Activated CD4-positive, alpha-beta T cell treated with anti-CD3 and anti-CD28 coated beads, Interleukin-2, amount 10 ng/mL, durations not matched to agents 7 days and 5 days (primary cell): ENCODE measurements around the gene SDF2L1. TPM values are rescaled to one million over a fixed set of nuclear protein-coding genes. Genes with fewer than 3 reads are reported as not detected.
A peak's percentile ranks its signal among the peaks of the same experiment; 100 is the strongest.

Experiments used
- CTCF ChIA-PET: fragments of 350-600 bp; sonication (Branson Sonifier 250); formaldehyde crosslinking; loops from one replicate; lab custom pipeline; 2021; ENCODE audit warnings: antibody characterized with exemption; lab: Charles Lee
- POLR2A ChIA-PET: fragments of 350-600 bp; sonication (Branson Sonifier 250); formaldehyde crosslinking; loops from one replicate; lab custom pipeline; 2021; ENCODE audit warnings: antibody characterized with exemption; lab: Charles Lee
- DNase-seq: peaks from one replicate; pipeline ENCODE4 v3.0.0-alpha.2; 2020
- H3K27ac Mint-ChIP-seq: one replicate; pipeline ENCODE4 v1.8.0; 2021; ENCODE audit warnings: mild to moderate bottlenecking, moderate library complexity, mixed read lengths
- H3K27me3 Mint-ChIP-seq: one replicate; pipeline ENCODE4 v1.8.0; 2021; ENCODE audit warnings: mixed read lengths
- H3K36me3 Mint-ChIP-seq: one replicate; pipeline ENCODE4 v1.8.0; 2021; ENCODE audit warnings: low read depth, mixed read lengths
- H3K4me1 Mint-ChIP-seq: one replicate; pipeline ENCODE4 v1.8.0; 2021; ENCODE audit warnings: mixed read lengths
- H3K4me3 Mint-ChIP-seq: one replicate; pipeline ENCODE4 v1.8.0; 2021; ENCODE audit warnings: mild to moderate bottlenecking, moderate library complexity, mixed read lengths
- H3K9me3 Mint-ChIP-seq: one replicate; pipeline ENCODE4 v1.8.0; 2021; ENCODE audit warnings: mixed read lengths
- total RNA-seq, 2 experiments: library from RNA; stranded (reverse); gene quantifications; one replicate each; pipeline ENCODE4 v1.2.3, GENCODE V29; 2021

SDF2L1 gene
- total RNA-seq, 2 experiments from 2014 or later = 39.7 to 59.4 TPM

DNA sequence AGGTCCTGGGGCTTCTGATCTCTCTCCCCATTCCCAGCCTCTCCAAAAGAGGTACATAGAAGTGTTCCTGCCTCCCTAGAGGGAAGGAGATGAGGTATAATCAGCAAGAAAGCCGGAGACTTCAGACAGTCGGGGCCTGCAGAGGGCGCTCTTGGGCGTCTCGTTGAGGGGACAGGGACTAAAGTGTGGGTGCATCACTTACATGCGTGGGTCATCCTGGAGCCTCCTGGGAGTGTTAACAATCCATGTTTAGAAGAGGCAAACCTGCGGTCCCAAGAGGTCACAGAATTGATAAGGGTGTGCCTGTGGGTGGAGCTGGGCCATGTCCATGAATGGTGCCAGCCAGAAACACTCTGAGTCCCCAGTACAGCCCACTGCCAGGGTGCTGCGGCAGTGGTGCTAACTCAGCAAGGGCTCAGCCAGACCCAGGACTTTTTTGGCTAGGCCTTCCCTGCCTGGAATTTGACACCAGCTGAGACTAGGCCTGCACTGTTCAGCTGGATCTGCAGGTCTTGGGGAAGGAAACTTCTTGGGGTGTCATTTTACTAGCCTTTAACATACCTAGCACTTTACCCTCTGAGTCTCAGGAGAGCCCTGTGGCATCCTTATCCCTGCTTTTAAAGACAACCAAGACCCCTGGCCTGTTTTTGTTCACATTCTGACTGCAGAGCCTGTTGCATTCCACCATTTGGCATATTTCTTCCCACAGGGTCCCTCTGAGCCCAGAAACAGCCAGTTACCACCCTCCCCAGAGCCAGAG, 17.8 kb upstream of the SDF2L1 start:
- Mint-ChIP-seq H3K27me3 (no peaks in the 10 kb centered on the region), H3K9me3 (no peaks in the 10 kb centered on the region), H3K27ac (peak overlapping the region; percentile 21), H3K4me1 (peaks cover 24% of the 10 kb centered on the region), H3K36me3 (peaks cover 34% of the 10 kb centered on the region), H3K4me3 (no peak overlapping the region)
- DNase-seq = peak; percentile 31
- POLR2A ChIA-PET = no interaction called here
- CTCF ChIA-PET = interaction anchor here (1.3 to 14.3 kb wide), 2 partner anchors 11 to 23 kb away, joined by 4 to 213 read pairs; partner anchors contain the start of gene SDF2L1

DNA sequence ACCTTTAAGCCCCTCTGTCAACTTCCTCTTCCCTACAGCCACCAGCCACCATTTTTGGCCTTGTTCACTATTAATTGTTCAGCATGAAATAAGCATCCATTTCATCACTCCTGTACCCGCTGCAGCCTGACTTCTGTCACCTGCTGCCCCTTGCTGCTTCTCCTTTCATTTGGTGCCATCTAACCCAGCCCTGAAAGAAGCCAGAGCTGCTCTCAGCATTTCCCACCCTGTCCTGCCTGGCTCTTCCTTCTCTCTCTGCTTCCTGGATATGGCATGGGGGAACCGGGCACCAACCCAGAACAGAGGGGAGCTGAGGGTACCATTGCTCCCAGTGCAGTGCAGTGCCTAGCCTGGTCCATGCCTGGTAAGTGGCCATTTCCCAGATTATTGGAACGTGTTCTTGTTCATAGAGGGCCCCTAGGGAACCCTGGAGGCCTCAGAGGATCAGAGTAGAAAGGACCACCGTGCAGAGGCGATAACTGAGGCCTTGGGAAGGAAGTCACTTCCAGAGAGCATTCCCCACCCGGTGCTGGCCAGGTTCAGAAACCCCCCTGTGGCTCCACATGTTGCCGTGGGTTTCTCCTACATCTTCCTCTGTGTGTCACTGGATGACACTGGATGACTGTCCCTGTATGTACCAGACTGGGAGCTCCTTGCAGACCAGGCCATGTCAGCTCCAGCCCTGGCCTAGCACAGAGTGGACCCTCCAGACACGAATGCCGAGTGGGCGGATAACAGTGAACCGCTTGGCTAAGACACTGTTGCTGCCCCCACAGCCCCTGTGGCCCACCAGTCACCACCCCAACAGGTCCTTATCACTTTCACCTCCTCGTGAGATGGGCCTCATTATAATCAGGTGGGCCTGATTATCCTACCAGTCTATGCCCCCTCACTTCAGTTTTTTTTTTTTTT, 17.0 kb upstream of the SDF2L1 start:
- no peak for DNase-seq
- Mint-ChIP-seq H3K4me1 (peaks cover 24% of the 10 kb centered on the region), H3K27ac (peak overlapping the region; percentile 21), H3K4me3 (no peak overlapping the region), H3K27me3 (no peaks in the 10 kb centered on the region), H3K9me3 (no peaks in the 10 kb centered on the region), H3K36me3 (peaks cover 35% of the 10 kb centered on the region)
- ChIA-PET POLR2A (no interaction called here), CTCF (interaction anchor here (0.9 to 14.3 kb wide), 2 partner anchors 11 to 22 kb away, joined by 4 to 213 read pairs; partner anchors contain the start of gene SDF2L1)

DNA sequence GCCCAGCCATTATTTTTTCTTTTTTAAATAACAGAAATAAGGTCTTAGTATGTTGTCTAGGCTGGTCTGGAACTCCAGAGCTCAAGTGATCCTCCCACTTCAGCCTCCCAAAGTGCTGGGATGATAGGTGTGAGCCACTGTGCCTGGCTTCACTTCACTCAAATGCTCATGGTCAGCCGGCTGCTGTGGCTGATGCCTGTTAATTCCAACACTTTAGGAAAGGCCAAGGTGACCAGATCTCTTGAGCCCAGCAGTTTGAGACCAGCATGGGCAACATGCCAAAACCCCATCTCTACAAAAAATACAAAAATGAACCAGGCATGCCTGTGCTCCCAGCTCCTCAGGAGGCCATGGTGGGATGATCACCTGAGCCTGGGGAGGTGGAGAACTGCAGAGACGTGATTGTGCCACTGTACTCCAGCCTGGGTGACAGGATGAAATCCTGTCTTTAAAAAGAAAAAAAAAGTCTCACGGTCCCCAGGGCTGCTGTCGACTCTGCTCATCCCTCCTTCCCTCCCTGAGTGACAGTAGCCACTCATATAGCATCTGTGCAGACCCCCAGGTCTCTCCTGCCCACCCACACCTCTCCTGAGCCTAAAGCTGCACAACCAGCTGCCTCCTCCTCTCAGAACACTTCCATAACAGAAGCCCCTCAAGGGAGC, 15.9 kb upstream of the SDF2L1 start:
- POLR2A ChIA-PET = interaction anchor here (0.5 kb wide), 1 partner anchor 26 kb away, joined by 3 read pairs; no protein-coding TSS in a partner anchor
- H3K4me1 Mint-ChIP-seq = peaks cover 32% of the 10 kb centered on the region
- H3K27ac Mint-ChIP-seq = no peak overlapping the region

DNA sequence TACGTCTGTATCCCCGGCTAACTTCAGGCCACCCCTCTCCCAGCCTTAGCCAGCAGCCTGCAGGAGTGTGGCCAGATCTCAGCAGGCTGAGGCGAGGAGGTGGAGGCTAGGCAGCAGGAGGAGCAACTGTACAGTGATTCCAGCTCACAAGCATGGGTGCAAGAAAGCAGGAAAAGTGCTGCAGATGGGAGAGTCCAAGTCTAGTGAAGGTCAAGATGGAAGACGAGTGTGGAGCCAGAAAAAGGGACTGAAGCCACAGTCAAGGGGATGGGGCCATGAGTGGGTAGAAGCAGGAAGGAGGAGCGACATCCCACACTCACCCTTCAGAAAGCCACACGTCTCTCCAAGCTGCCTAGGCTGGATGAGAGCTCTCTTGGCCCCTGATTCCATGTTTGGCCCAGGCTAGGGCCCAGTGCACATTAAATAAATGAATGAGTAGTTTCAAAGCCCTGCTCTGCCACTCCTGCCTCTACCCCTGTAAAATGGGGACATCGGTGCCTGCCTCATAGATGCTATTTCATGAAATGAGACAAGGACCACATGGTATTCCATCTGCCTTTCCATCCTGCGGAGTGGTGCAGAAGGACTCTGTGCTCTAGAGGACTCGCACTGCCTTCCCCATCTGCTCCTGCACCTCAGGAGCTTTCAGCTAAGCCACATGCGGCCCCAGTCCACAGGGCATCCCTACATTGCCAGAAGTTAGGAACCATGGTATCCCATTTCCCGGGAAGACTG, 15.2 kb upstream of the SDF2L1 start:
- Mint-ChIP-seq H3K4me3 (peak overlapping the region; percentile 42), H3K36me3 (peaks cover 35% of the 10 kb centered on the region), H3K9me3 (no peaks in the 10 kb centered on the region), H3K27ac (no peak overlapping the region), H3K27me3 (no peaks in the 10 kb centered on the region), H3K4me1 (peaks cover 36% of the 10 kb centered on the region)
- CTCF ChIA-PET = interaction anchor here (0.7 to 14.3 kb wide), 2 partner anchors 10 to 20 kb away, joined by 7 to 213 read pairs; partner anchors contain the start of gene SDF2L1
- POLR2A ChIA-PET = interaction anchor here (0.5 kb wide), 1 partner anchor 27 kb away, joined by 3 read pairs; no protein-coding TSS in a partner anchor
- no peak for DNase-seq

More for the DNA sequence above, 15.9 kb upstream of the SDF2L1 start:
- no peak overlapping the region for H3K4me3 Mint-ChIP-seq
- no peaks in the 10 kb centered on the region for H3K9me3 Mint-ChIP-seq
- CTCF ChIA-PET = interaction anchor here (0.7 to 14.3 kb wide), 2 partner anchors 9 to 21 kb away, joined by 7 to 213 read pairs; partner anchors contain the start of gene SDF2L1
- H3K36me3 Mint-ChIP-seq = peaks cover 35% of the 10 kb centered on the region
- DNase-seq = no peak
- H3K27me3 Mint-ChIP-seq = no peaks in the 10 kb centered on the region

DNA sequence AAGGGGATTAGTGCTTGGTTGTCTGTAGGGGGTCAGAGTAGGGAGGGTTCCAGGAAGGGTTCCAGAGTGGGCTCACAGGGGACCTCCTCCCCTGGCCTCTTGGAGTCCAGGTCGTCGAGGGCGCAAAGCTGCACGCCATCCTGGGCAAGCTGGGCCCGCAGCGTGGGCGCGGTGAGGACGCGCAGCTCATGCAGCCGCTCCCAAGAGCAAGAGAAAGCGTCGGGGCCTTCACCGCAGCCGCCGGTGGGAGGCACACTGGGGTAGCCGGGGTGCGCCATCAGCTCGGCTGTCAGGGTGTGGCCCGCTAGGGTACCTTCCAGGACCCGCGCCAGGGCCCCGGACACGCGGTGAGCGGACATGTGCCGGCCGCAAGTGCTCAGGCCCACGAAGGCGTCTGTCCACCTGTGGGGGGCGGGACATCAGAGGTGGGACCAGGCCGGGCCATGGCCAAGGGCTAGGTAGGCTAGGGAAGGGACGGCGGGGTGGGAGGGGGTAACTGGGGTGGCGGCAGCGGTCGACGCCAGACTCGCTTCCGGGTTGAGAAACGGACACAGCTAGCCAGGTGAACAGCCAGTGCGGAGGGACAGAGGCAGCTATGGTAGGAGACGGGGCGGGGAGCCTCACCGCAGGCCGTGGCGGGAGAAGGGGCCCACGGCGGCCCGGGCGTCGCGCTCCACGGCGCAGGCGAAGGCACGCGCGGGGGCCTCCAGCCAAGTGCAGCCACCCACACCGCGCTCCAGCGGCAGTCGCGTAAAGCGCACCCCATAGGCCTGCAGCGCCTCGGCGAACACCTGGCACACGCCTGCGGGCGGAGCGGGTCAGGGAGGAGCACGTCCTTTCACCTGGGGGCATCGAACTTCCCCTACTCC, 13.5 kb upstream of the SDF2L1 start:
- Mint-ChIP-seq H3K27ac (peak overlapping the region; percentile 96), H3K9me3 (no peaks in the 10 kb centered on the region), H3K4me1 (peaks cover 42% of the 10 kb centered on the region), H3K27me3 (no peaks in the 10 kb centered on the region), H3K36me3 (peaks cover 27% of the 10 kb centered on the region), H3K4me3 (peak overlapping the region; percentile 89)
- ChIA-PET POLR2A (interaction anchor here (1.6 kb wide), 1 partner anchor 13 kb away, joined by 9 read pairs; the partner anchor contains the start of gene SDF2L1), CTCF (interaction anchor here (0.7 to 14.3 kb wide), 22 partner anchors 10 to 311 kb away, joined by 3 to 213 read pairs (median 4); partner anchors contain the start of genes PPIL2 and SDF2L1)
- DNase-seq = no peak

DNA sequence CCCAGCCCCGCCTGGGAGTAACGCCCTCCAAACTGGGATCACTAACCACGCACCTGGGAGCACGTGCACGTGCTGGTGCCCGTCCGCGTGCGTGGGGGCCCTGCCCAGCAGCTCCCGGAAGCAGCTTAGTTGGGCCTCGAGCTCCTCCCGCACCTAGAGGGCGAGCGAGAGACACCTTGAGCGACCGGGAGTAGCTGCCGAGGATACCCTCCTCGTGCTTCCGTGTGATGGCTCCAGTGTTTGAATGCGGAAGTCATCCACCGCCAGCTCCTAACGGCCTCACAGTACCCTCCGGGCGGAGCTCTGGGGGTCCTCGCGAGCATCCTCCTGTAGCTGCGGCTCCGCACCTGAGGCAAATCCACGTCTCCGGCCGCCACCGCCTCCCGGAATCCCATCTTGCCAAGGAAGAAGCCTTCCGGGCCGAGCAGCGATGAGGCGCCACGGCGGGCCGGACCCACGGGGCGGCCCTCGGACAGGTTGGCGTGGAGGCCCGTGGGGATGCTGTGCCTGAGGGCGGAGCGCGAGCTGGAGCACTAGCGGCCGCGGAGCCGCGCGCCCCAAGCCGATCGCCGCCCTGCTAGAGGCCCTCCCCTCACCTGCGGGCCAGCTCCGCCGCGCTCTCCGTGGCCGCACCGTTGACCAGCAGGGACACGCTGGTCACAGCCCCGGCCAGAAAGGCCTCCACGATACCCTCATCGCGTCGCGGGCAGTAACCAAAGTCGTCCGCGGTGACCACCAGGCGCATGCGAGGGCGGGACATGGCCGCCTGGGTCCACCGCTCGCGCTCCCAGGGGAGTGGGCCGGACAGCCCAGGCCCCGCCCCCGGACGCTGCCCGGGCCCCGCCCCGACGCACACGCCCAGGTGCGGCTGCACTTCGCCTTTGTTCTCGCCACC, 12.6 kb upstream of the SDF2L1 start, which contains the start of gene YDJC:
YDJC (minus strand) TSS at position 768 of the 895 bp plus-strand sequence; CDS start at position 760, 8 bp downstream.
- peaks cover 22% of the 10 kb centered on the region for H3K36me3 Mint-ChIP-seq
- POLR2A ChIA-PET = interaction anchor here (0.5 to 1.6 kb wide), 2 partner anchors 8 to 12 kb away, joined by 3 to 9 read pairs; partner anchors contain the start of gene SDF2L1
- H3K27ac Mint-ChIP-seq = peak within 1 kb of the TSS; percentile 96
- H3K9me3 Mint-ChIP-seq = no peaks in the 10 kb centered on the region
- CTCF ChIA-PET = interaction anchor here (0.7 to 14.3 kb wide), 23 partner anchors 10 to 310 kb away, joined by 3 to 213 read pairs (median 4); partner anchors contain the start of genes PPIL2 and SDF2L1
- DNase-seq = peak; percentile 95
- no peaks in the 10 kb centered on the region for H3K27me3 Mint-ChIP-seq
- H3K4me3 Mint-ChIP-seq = peak within 1 kb of the TSS; percentile 89
- peaks cover 42% of the 10 kb centered on the region for H3K4me1 Mint-ChIP-seq

DNA sequence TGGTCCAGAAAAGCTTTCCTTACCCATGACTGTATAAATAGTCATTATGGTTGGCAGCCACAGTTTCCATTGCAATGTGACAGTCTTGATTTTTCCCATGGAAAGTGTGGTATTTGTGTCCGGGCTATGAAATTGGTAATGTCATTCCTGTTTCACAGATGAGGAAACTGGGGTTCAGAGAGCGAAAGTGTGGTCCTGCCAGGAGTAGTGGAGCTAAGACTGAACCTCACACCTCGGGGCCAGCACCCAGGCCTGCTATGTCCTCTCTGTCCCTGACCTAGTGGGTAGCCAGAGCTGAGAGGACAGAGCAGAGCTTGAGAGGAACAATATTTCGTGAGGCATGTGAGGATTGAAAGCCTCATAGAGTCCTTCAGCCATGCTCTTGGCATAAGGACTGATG, 11.1 kb upstream of the SDF2L1 start:
- CTCF ChIA-PET = interaction anchor here (0.6 to 14.3 kb wide), 5 partner anchors 7 to 34 kb away, joined by 3 to 213 read pairs (median 11); partner anchors contain the start of genes PPIL2 and SDF2L1
- H3K9me3 Mint-ChIP-seq = no peaks in the 10 kb centered on the region
- H3K4me3 Mint-ChIP-seq = no peak overlapping the region
- H3K27me3 Mint-ChIP-seq = no peaks in the 10 kb centered on the region
- H3K36me3 Mint-ChIP-seq = peaks cover 22% of the 10 kb centered on the region
- POLR2A ChIA-PET = interaction anchor here (1.3 kb wide), 1 partner anchor 11 kb away, joined by 5 read pairs; the partner anchor contains the start of gene SDF2L1
- H3K4me1 Mint-ChIP-seq = peaks cover 37% of the 10 kb centered on the region
- DNase-seq = no peak
- peak overlapping the region; percentile 72 for H3K27ac Mint-ChIP-seq

DNA sequence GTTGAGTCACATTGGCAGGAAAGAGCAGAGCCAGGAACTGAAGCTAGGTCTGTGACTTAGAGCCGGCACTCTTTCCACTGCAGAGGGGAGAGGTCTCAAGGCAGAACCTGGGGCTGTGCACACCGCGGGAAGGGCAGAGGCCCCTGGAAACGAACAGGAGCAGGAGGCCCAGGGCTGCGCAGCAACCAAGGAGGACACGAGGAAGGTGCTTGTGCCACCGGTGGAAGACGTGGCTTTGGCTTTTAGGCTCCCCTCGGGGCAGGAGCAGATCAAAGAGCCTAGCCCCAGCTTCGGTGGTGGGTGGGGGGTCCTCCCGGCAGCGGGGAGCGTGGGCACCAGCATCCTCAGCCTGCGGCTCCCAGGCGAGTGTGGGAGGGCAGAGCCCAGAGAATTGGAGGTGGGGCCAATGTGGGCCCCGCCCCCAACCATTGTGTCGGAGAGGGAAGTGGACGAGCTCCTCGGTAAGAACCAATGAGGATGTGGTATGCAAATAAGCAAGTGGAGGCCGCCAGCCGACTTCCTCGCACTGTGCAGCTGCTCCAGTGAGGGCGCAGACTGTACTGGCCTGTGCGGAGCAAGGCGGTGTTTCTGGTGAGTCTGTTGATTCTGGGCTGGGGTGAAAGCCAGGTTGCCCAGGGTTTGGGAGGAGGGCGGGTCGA, 9.7 kb upstream of the SDF2L1 start, which contains the start of gene CCDC116:
CCDC116 (plus strand) TSS at position 524 of the 659 bp plus-strand sequence. CDS start 422 bp downstream, outside the sequence.
- CTCF ChIA-PET = interaction anchor here (0.5 to 14.3 kb wide), 2 partner anchors 15 to 56 kb away, joined by 4 to 213 read pairs; partner anchors contain the start of gene SDF2L1

DNA sequence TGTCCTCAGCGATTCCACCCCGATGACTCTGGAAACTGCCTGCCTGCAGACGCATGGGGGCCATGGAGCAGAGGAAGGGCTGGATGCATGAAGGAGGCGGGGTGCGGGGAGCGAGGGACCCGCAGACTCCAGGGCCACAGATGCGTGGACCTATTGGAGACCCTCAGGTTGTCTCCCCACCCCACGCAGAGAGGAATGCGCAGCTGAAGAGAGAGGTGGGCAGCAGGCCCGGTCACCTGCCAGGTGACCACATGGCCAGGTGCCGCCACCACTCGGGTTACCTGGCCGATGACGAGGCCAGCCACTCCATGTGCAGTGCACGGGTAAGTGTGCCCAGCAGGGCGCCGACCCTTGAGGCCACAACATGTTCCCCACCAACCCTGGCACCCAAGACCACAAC, 9.2 kb upstream of the SDF2L1 start:
- H3K27ac Mint-ChIP-seq = no peak overlapping the region
- peaks cover 28% of the 10 kb centered on the region for H3K4me1 Mint-ChIP-seq
- no peak overlapping the region for H3K4me3 Mint-ChIP-seq
- no peaks in the 10 kb centered on the region for H3K27me3 Mint-ChIP-seq
- no peaks in the 10 kb centered on the region for H3K9me3 Mint-ChIP-seq
- H3K36me3 Mint-ChIP-seq = peaks cover 9% of the 10 kb centered on the region
- DNase-seq = no peak
- CTCF ChIA-PET = interaction anchor here (0.5 to 14.3 kb wide), 2 partner anchors 14 to 57 kb away, joined by 4 to 213 read pairs; partner anchors contain the start of gene SDF2L1
- POLR2A ChIA-PET = no interaction called here

More for the DNA sequence above, 9.7 kb upstream of the SDF2L1 start, which contains the start of gene CCDC116:
- Mint-ChIP-seq H3K27ac (no peak within 1 kb of the TSS), H3K9me3 (no peaks in the 10 kb centered on the region), H3K4me3 (no peak within 1 kb of the TSS), H3K27me3 (no peaks in the 10 kb centered on the region), H3K36me3 (peaks cover 15% of the 10 kb centered on the region), H3K4me1 (peaks cover 33% of the 10 kb centered on the region)
- DNase-seq = peak; percentile 66
- POLR2A ChIA-PET = no interaction called here
